GM21825 (cell line): Measurements from ENCODE around the gene GFRA4.

Experiments
- ATAC-seq: cut with Tn5 transposase; IDR thresholded peaks from one replicate; pipeline ENCODE4 v1.9.1; 2021; ENCODE audit warnings: mild to moderate bottlenecking, moderate library complexity; ENCODE audit not compliant: unreplicated experiment

Gene GFRA4

DNA sequence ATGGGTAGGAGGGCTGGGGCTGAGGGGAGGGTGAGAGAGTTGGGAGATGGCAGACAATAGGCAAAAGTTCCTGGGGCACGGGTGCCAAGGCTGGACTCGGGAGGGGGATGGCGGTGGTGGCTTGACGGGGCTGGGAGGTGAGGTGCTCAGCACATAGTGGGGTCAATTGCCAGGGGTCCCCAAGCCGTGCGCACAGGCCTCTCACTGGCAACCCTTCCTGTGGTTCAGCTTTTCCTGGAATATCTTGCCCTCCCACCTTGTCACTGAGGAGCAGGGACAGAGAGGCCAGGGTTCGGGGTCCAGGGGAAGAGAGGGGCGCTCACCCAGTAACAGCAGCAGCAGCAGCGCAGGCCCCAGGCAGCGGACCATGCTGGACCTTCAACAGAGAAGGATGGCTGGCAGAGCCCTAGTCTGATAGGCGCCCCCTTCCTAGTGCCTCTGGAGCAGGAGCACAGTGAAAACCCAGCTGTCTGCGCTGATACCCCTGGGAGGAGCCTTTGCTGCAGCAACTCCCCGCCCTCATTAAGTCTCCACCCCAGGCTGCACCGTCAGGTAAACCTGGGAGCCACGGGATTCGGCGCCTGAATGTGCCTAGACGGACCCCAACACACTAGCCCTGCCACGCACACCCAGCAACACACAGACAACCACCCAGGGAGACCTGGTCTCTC is at the start of gene GFRA4:
Gene GFRA4, minus strand, starts transcription at position 369 of the 671 bp plus-strand sequence. Its CDS starts 0 bp downstream, at position 369.
- ATAC-seq: no peak

- ATAC-seq: no peak
Measured at GRCh38 chr20:3712279-3712873, 49.2 kb upstream of the GFRA4 start, which contains the start of gene SIGLEC1. SIGLEC1 (minus strand) TSS chr20:3712600; CDS start chr20:3707128, 5,472 bp downstream.

GRCh38 chr20:3711484-3711941 is 48.3 kb upstream of the GFRA4 start:
- ATAC-seq: no peak

DNA sequence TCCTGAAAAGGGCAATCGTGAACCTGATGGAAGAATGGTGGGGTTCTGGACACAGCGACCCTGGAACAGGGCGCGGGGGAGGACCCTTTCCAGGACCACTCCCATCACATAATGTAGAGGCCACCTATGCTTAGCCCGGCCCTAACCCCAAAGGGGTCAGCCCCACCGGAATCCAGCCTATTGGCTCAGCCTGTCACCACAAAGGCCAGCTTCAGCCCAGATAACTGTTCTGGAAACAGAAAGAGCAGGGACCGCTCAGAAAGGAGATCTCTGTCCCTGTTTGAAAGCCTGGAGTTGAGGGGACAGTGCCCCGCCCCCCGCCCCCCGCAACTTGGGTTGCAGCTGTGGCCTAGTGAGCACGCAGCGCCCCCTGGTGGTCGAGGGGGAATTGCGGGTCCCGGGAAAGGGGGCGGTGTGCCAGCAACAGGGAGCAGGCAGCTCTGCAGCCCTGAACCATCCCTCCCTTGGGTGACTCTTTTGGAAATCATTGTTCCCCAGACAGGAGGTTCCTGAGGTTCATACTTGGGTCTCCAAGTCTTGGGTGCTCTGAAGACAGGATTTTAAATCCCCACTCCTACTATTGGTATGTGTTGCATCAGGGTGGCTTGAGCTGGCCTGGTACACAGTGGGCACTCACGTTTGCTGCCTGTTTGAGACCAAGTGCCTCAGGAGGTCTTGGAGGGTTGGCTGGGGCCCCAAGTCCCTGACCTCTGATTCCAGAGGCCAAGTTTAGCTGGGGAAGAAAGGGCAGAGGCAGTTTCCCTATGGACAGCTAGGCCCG is 47.7 kb upstream of the GFRA4 start:
- no peak for ATAC-seq

DNA sequence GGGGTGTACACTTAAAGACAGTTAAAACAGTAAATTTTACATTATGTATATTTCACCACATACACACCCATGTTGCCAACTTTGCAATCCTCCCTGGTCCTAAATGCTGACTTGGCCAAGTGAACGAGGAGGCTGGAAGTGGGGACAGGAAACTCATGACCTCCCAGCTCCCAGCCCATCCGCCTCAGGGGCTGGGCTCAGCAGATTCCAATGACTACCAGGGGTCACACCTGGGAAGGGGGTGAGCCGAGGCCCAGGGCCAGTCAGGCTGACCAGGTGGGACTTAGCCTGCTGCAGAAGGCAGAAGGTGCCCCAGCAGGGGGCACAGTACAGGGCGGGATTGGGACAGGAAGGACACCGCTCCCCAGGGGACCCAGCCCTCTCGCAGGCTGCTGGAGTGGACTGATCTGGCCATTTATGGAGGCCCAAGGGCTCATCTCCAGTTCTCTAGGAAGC is 46.8 kb upstream of the GFRA4 start:
- ATAC-seq: no peak

GRCh38 chr20:3707508-3707899 is 44.3 kb upstream of the GFRA4 start:
- ATAC-seq: no peak

- no peak for ATAC-seq
Measured at GRCh38 chr20:3706774-3707507, 43.7 kb upstream of the GFRA4 start.

DNA sequence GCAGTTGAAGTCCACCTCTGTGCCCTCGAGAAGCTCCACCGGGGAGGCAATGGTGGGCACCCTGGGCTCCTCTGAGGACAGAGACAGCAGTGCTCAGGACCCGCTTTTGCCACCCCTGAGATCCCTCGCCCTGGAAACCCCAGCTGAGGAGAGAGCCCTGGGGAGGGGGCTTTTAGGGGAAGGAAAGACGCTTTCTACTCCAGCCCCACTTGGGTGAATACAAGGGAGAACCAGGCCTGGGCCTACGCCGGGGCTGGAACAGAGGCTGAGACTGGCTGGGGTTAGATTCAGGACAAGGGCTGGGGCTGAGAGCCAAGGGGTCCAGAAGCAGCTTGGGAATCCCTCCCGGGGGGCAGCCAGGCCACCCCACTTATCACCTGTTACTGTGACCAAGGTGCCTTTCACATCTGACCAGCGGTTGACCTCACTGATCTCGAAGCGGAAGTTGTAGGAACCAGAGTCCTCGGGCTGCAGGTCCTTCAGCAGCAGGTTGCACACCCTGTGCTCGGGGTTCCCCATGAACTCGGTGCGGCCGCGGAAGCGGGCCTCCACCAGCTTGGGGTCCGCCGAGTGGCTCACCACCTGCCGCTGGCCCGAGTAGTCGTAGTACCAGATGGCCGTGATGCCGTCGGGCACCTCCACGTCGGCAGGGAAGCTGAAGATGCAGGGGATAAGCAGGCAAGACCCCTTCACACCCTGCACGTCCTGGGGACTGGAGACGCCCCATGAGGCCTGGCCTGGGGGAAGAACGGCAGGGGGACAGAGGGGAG is 43.0 kb upstream of the GFRA4 start:
- ATAC-seq: no peak

- no peak for ATAC-seq
Measured at GRCh38 chr20:3705491-3705969, 42.3 kb upstream of the GFRA4 start.

- ATAC-seq: no peak
Measured at GRCh38 chr20:3704087-3704486, 40.9 kb upstream of the GFRA4 start.

DNA sequence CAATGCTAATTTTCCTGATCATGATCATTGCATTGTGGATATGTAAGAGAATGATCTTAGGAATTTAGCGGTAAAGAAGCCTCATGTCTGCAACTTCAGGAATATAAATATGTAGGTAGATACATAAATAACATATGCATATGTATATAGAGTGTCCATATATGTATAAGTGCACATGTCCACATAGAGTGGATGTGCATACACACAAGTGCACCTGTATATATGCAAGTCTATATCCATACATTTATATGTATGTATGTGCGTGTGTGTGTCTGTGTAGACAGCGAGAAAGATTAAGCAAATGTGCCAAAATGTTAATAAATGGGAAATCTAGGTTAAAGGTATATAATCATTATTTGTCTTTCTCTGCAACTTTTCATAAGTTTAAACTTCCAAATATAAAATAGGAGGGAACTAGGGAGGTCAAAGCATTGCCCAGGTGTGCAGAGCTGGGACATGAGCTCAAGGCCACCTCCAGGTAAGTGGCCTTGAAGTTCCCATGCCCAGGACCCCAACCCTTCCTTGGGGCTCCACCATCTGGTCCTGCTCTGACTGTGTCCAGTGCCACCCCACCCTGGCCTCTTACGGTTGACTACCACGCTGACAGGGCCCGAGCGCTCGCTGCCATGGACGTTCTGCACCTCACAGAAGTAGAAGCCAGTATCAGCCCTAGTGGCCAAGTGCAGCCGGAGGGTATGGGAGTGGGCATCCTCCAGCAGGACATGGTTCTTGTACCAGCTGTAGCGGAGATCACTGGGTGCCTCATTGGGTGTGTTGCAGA is 39.6 kb upstream of the GFRA4 start:
- ATAC-seq: no peak

- no peak for ATAC-seq
Measured at GRCh38 chr20:3701061-3701998, 38.1 kb upstream of the GFRA4 start.

GRCh38 chr20:3699037-3699436 is 35.8 kb upstream of the GFRA4 start:
- no peak for ATAC-seq

DNA sequence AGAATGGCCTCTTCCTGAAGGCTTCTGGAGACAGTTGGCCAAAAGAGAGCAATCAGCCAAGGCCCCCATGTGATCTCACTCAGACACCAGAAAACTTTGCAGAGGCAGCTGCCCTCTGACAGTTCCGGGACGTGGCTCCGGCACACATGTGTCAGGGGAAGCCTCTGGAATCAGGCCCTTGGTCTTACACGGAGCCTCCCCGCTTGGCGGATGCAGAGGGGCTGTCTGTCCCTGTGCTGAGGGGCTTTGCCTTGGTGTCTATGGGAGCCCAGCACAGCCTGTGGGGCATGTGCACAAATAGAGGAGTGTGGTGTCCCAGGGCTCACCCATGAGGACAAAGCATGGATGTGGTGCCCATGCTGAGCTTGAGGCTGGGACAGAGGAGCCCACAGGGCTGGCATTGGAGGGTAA is 35.4 kb upstream of the GFRA4 start:
- no peak for ATAC-seq

GRCh38 chr20:3697588-3698305 is 34.5 kb upstream of the GFRA4 start:
- no peak for ATAC-seq

- no peak for ATAC-seq
Measured at GRCh38 chr20:3696745-3697587, 33.8 kb upstream of the GFRA4 start.

GRCh38 chr20:3696200-3696599 is 33.0 kb upstream of the GFRA4 start:
- ATAC-seq: no peak
